ENCODE data around the gene PDE7B.
"Not testable (repeated sequence)": the region's sequence is repeated elsewhere in the genome, so short reads cannot be mapped to it uniquely, and the experiment has no call there.

The PDE7B gene

GRCh38 chr6:136111831-136112230, 260.3 kb downstream of the PDE7B start:
- no peak for DNase-seq (ENCODE audit: low spot score)

- no peak for DNase-seq (ENCODE audit: low spot score)
Measured at GRCh38 chr6:136112262-136112661, 260.8 kb downstream of the PDE7B start.

- peak; percentile 73 for DNase-seq (ENCODE audit: low spot score)
Measured at GRCh38 chr6:136113736-136114173, 262.3 kb downstream of the PDE7B start.

- no peak for DNase-seq (ENCODE audit: low spot score)
Measured at GRCh38 chr6:136114661-136115060, 263.2 kb downstream of the PDE7B start.

- DNase-seq (ENCODE audit: low spot score): no peak
Measured at GRCh38 chr6:136115941-136116340, 264.4 kb downstream of the PDE7B start.

- DNase-seq (ENCODE audit: low spot score): no peak
Measured at GRCh38 chr6:136117081-136117480, 265.6 kb downstream of the PDE7B start.

GRCh38 chr6:136118787-136119186, 267.3 kb downstream of the PDE7B start:
- no peak for DNase-seq (ENCODE audit: low spot score)

- DNase-seq (ENCODE audit: low spot score): peak; percentile 34
Measured at GRCh38 chr6:136123468-136123867, 272.0 kb downstream of the PDE7B start.

- no peak for DNase-seq (ENCODE audit: low spot score)
Measured at GRCh38 chr6:136125585-136125984, 274.1 kb downstream of the PDE7B start.

GRCh38 chr6:136127873-136128272, 276.4 kb downstream of the PDE7B start:
- no peak for DNase-seq (ENCODE audit: low spot score)

GRCh38 chr6:136129365-136129764, 277.9 kb downstream of the PDE7B start:
- DNase-seq (ENCODE audit: low spot score): no peak

- no peak for DNase-seq (ENCODE audit: low spot score)
Measured at GRCh38 chr6:136134268-136134667, 282.8 kb downstream of the PDE7B start.

GRCh38 chr6:136134751-136135150, 283.2 kb downstream of the PDE7B start:
- no peak for DNase-seq (ENCODE audit: low spot score)

GRCh38 chr6:136136274-136136673, 284.8 kb downstream of the PDE7B start:
- no peak for DNase-seq (ENCODE audit: low spot score)

- no peak for DNase-seq (ENCODE audit: low spot score)
Measured at GRCh38 chr6:136137008-136137692, 285.6 kb downstream of the PDE7B start.

GRCh38 chr6:136137739-136138402, 286.4 kb downstream of the PDE7B start:
- no peak for DNase-seq (ENCODE audit: low spot score)

- DNase-seq (ENCODE audit: low spot score): not testable (repeated sequence)
Measured at GRCh38 chr6:136139111-136139510, 287.6 kb downstream of the PDE7B start.

GRCh38 chr6:136144251-136145023, 292.9 kb downstream of the PDE7B start:
- no peak for DNase-seq (ENCODE audit: low spot score)

- DNase-seq (ENCODE audit: low spot score): no peak
Measured at GRCh38 chr6:136146130-136146529, 294.6 kb downstream of the PDE7B start.

- no peak for DNase-seq (ENCODE audit: low spot score)
Measured at GRCh38 chr6:136147342-136147741, 295.8 kb downstream of the PDE7B start.

GRCh38 chr6:136148051-136148450, 296.6 kb downstream of the PDE7B start:
- no peak for DNase-seq (ENCODE audit: low spot score)

GRCh38 chr6:136148523-136148922, 297.0 kb downstream of the PDE7B start:
- no peak for DNase-seq (ENCODE audit: low spot score)

GRCh38 chr6:136149311-136149710, 297.8 kb downstream of the PDE7B start:
- DNase-seq (ENCODE audit: low spot score): peak; percentile 9

All from AG20443 (cell line).